Measurements from ENCODE around the gene ELF1. TPM values are rescaled to one million over a fixed set of nuclear protein-coding genes. Genes with fewer than 3 reads are reported as not detected.
"Not testable (repeated sequence)": the region's sequence is repeated elsewhere in the genome, so short reads cannot be mapped to it uniquely, and the experiment has no call there.

ELF1 gene
- total RNA-seq, 3 donors from 2014 or later = 101 to 138 (median 104) TPM

DNA sequence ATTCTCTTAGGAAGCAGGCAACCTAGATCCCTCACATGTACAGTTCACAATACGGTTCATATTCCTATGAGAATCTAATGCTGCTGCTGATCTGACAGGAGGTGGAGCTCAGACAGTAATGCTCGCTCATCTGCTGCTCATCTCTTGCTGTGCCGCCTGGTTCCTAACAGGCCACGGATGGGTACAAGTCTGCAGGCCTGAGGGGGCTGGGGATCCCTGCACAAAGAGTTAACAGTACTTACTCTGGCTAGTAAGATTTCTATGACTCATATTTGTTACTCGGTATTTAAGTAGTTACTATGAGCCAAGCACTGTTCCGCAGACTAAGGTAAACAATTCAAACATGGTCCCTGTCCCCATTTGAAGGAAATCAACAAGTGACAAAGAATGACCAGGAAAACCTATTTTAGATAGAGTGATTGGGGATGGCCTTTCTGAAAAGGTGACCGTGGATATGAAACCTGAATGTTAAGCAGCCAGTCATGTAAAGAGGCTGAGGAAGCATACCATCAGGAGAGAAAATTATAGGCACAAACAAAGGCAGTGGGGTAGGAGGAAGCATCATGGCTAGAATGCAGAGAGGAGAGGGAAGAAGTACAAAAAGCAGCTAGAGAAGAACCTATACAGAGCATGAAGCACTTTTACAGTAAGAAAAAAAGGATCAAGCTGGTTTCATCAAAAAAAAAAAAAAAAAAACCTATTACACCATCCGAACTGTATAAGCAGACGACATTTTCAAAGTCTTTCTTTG is 21.6 kb upstream of the ELF1 start:
- Histone ChIP-seq H3K36me3 (no peaks in the 10 kb centered on the region), H3K4me3 (no peak overlapping the region), H3K4me1 (no peaks in the 10 kb centered on the region), H3K27ac (no peak overlapping the region), H3K9me3 (peaks cover 0 to 8% of the 10 kb centered on the region in 2 donors), H3K27me3 (no peaks in the 10 kb centered on the region)
- no peak for TF ChIP-seq CTCF (IDR thresholded peaks at IDR 0.05)
- TF ChIP-seq POLR2AphosphoS5 (IDR thresholded peaks at IDR 0.05) = no peak
- TF ChIP-seq POLR2A (IDR thresholded peaks at IDR 0.05) = no peak
- DNase-seq (ENCODE audit: low spot score in 2 of 2) = no peak
- intact Hi-C loops (cut with DNase I; ENCODE audit: low total_unique reads) = no loop called here

DNA sequence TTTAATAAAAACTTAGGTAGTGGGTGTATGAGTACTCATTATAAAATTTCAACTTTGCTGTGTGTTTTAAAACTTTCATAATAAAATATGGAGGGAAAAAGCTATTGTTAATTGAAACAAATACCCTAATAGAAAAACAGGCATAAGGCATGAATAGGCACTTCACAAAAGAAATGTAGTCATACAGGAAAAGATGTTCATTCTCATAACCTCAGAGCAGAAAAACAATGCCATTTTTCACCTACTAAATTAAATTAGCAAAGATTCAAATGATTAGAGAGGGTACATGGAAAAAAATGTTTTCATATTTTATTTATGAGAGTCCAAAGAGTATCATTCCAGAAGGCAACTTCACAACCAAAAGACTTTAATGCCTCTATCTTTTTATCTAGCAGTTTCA is 20.6 kb upstream of the ELF1 start:
- no peak for TF ChIP-seq POLR2A (IDR thresholded peaks at IDR 0.05)
- no peak for TF ChIP-seq POLR2AphosphoS5 (IDR thresholded peaks at IDR 0.05)
- no peak for TF ChIP-seq CTCF (IDR thresholded peaks at IDR 0.05)
- H3K27ac ChIP-seq = peak overlapping the region in 1 of 2 donors; percentile 13

GRCh38 chr13:41036557-41036956 is 17.4 kb upstream of the ELF1 start:
- H3K4me1 ChIP-seq; H3K27ac ChIP-seq; H3K36me3 ChIP-seq; DNase-seq (ENCODE audit: low spot score in 2 of 2); H3K4me3 ChIP-seq; intact Hi-C loops (cut with DNase I; ENCODE audit: low total_unique reads); H3K9me3 ChIP-seq; H3K27me3 ChIP-seq: not testable (repeated sequence)

More for the DNA sequence above, 20.6 kb upstream of the ELF1 start:
- intact Hi-C loops (cut with DNase I; ENCODE audit: low total_unique reads) = no loop called here
- peaks cover 0 to 8% of the 10 kb centered on the region in 2 donors for H3K9me3 ChIP-seq
- no peaks in the 10 kb centered on the region for H3K36me3 ChIP-seq
- no peak overlapping the region for H3K4me3 ChIP-seq
- no peaks in the 10 kb centered on the region for H3K27me3 ChIP-seq
- DNase-seq (ENCODE audit: low spot score in 2 of 2) = no peak
- H3K4me1 ChIP-seq = no peaks in the 10 kb centered on the region

- TF ChIP-seq POLR2AphosphoS5 (IDR thresholded peaks at IDR 0.05) = no peak
- TF ChIP-seq POLR2A (IDR thresholded peaks at IDR 0.05) = no peak
- TF ChIP-seq CTCF (IDR thresholded peaks at IDR 0.05) = no peak
- Histone ChIP-seq H3K9me3 (no peaks in the 10 kb centered on the region), H3K36me3 (no peaks in the 10 kb centered on the region), H3K27ac (peak overlapping the region in 1 of 2 donors; percentile 53), H3K4me3 (no peak overlapping the region), H3K4me1 (no peaks in the 10 kb centered on the region), H3K27me3 (no peaks in the 10 kb centered on the region)
- intact Hi-C loops (cut with DNase I; ENCODE audit: low total_unique reads) = no loop called here
- no peak for DNase-seq (ENCODE audit: low spot score in 2 of 2)
Measured at GRCh38 chr13:41034881-41035280, 15.8 kb upstream of the ELF1 start.

GRCh38 chr13:41034382-41034781 is 15.3 kb upstream of the ELF1 start:
- TF ChIP-seq POLR2AphosphoS5 (IDR thresholded peaks at IDR 0.05) (no peak), POLR2A (IDR thresholded peaks at IDR 0.05) (no peak), CTCF (IDR thresholded peaks at IDR 0.05) (no peak)
- no peak for DNase-seq (ENCODE audit: low spot score in 2 of 2)
- Histone ChIP-seq H3K4me3 (no peak overlapping the region), H3K4me1 (no peaks in the 10 kb centered on the region), H3K36me3 (no peaks in the 10 kb centered on the region), H3K27ac (no peak overlapping the region), H3K27me3 (no peaks in the 10 kb centered on the region), H3K9me3 (no peaks in the 10 kb centered on the region)
- intact Hi-C loops (cut with DNase I; ENCODE audit: low total_unique reads) = no loop called here
